Activated T-cell treated with anti-CD3 and anti-CD28 coated beads, Interleukin-2, amount 50 U/mL, for 24 hours (primary cell): Measurements from ENCODE around the gene LRRIQ3.
"Not testable (repeated sequence)": the region's sequence is repeated elsewhere in the genome, so short reads cannot be mapped to it uniquely, and the experiment has no call there.

Experiments
- DNase-seq: peaks from one replicate; pipeline ENCODE4 v3.0.0-alpha.2; 2020
- H3K27ac Mint-ChIP-seq: 2 replicates; pipeline ENCODE4 v1.8.0; 2020; ENCODE audit warnings: mild to moderate bottlenecking, mixed read lengths
- H3K27me3 Mint-ChIP-seq: 2 replicates; pipeline ENCODE4 v1.8.0; 2020; ENCODE audit warnings: mixed read lengths
- H3K36me3 Mint-ChIP-seq: 2 replicates; pipeline ENCODE4 v1.8.0; 2020; ENCODE audit warnings: low read depth, mixed read lengths
- H3K4me1 Mint-ChIP-seq: 2 replicates; pipeline ENCODE4 v1.8.0; 2020; ENCODE audit warnings: low read depth, mixed read lengths
- H3K4me3 Mint-ChIP-seq: 2 replicates; pipeline ENCODE4 v1.8.0; 2020; ENCODE audit warnings: mild to moderate bottlenecking, moderate library complexity, mixed read lengths
- H3K9me3 Mint-ChIP-seq: 2 replicates; pipeline ENCODE4 v1.8.0; 2020; ENCODE audit warnings: mixed read lengths

LRRIQ3 gene

GRCh38 chr1:74193908-74194307, 4.1 kb downstream of the LRRIQ3 start:
- Mint-ChIP-seq H3K27ac (no peak overlapping the region), H3K9me3 (no peaks in the 10 kb centered on the region), H3K27me3 (no peaks in the 10 kb centered on the region), H3K4me3 (no peak overlapping the region), H3K36me3 (peaks cover 13% of the 10 kb centered on the region), H3K4me1 (peaks cover 25% of the 10 kb centered on the region)
- DNase-seq, result no peak

- Mint-ChIP-seq H3K9me3 (peaks cover 5% of the 10 kb centered on the region), H3K4me3 (no peak overlapping the region), H3K27ac (no peak overlapping the region), H3K4me1 (no peaks in the 10 kb centered on the region), H3K36me3 (peaks cover 13% of the 10 kb centered on the region), H3K27me3 (no peaks in the 10 kb centered on the region)
- DNase-seq, result no peak
Observed at GRCh38 chr1:74180490-74180889, 17.5 kb downstream of the LRRIQ3 start.

- H3K27ac Mint-ChIP-seq, DNase-seq, H3K36me3 Mint-ChIP-seq, H3K4me1 Mint-ChIP-seq, H3K27me3 Mint-ChIP-seq, H3K4me3 Mint-ChIP-seq: not testable (repeated sequence)
- peaks cover 39% of the 10 kb centered on the region for H3K9me3 Mint-ChIP-seq
Observed at GRCh38 chr1:74174423-74174822, 23.6 kb downstream of the LRRIQ3 start.

GRCh38 chr1:74162333-74162732, 35.6 kb downstream of the LRRIQ3 start:
- Mint-ChIP-seq H3K4me3 (no peak overlapping the region), H3K36me3 (no peaks in the 10 kb centered on the region), H3K27ac (no peak overlapping the region), H3K9me3 (peaks cover 9% of the 10 kb centered on the region), H3K4me1 (no peaks in the 10 kb centered on the region), H3K27me3 (no peaks in the 10 kb centered on the region)
- no peak for DNase-seq

- Mint-ChIP-seq H3K27ac (no peak overlapping the region), H3K4me3 (no peak overlapping the region), H3K9me3 (peaks cover 9% of the 10 kb centered on the region), H3K27me3 (no peaks in the 10 kb centered on the region), H3K4me1 (no peaks in the 10 kb centered on the region), H3K36me3 (no peaks in the 10 kb centered on the region)
- no peak for DNase-seq
Observed at GRCh38 chr1:74161497-74161896, 36.5 kb downstream of the LRRIQ3 start.

- Mint-ChIP-seq H3K4me1 (no peaks in the 10 kb centered on the region), H3K27me3 (no peaks in the 10 kb centered on the region), H3K27ac (no peak overlapping the region), H3K4me3 (no peak overlapping the region), H3K9me3 (peaks cover 4% of the 10 kb centered on the region), H3K36me3 (no peaks in the 10 kb centered on the region)
- DNase-seq, result no peak
Observed at GRCh38 chr1:74160046-74160445, 37.9 kb downstream of the LRRIQ3 start.

GRCh38 chr1:74145086-74145485, 52.9 kb downstream of the LRRIQ3 start:
- no peak overlapping the region for H3K27ac Mint-ChIP-seq
- no peaks in the 10 kb centered on the region for H3K4me1 Mint-ChIP-seq
- no peak overlapping the region for H3K4me3 Mint-ChIP-seq
- no peaks in the 10 kb centered on the region for H3K27me3 Mint-ChIP-seq
- no peaks in the 10 kb centered on the region for H3K36me3 Mint-ChIP-seq
- no peaks in the 10 kb centered on the region for H3K9me3 Mint-ChIP-seq
- no peak for DNase-seq

GRCh38 chr1:74117370-74117769, 80.6 kb downstream of the LRRIQ3 start:
- not testable (repeated sequence) for H3K36me3 Mint-ChIP-seq, H3K27ac Mint-ChIP-seq, H3K4me3 Mint-ChIP-seq, H3K27me3 Mint-ChIP-seq, H3K4me1 Mint-ChIP-seq, DNase-seq, H3K9me3 Mint-ChIP-seq

GRCh38 chr1:74113333-74113732, 84.6 kb downstream of the LRRIQ3 start:
- H3K36me3 Mint-ChIP-seq, result no peaks in the 10 kb centered on the region

GRCh38 chr1:74107394-74107793, 90.6 kb downstream of the LRRIQ3 start:
- Mint-ChIP-seq H3K9me3 (no peaks in the 10 kb centered on the region), H3K4me1 (no peaks in the 10 kb centered on the region), H3K36me3 (no peaks in the 10 kb centered on the region), H3K4me3 (no peak overlapping the region), H3K27me3 (no peaks in the 10 kb centered on the region), H3K27ac (no peak overlapping the region)
- no peak for DNase-seq

More at GRCh38 chr1:74113333-74113732, 84.6 kb downstream of the LRRIQ3 start:
- H3K4me1 Mint-ChIP-seq, result no peaks in the 10 kb centered on the region
- no peaks in the 10 kb centered on the region for H3K27me3 Mint-ChIP-seq
- H3K27ac Mint-ChIP-seq, result no peak overlapping the region
- H3K4me3 Mint-ChIP-seq, result no peak overlapping the region
- no peaks in the 10 kb centered on the region for H3K9me3 Mint-ChIP-seq
- no peak for DNase-seq

- DNase-seq, result no peak
- no peak overlapping the region for H3K4me3 Mint-ChIP-seq
- peaks cover 15% of the 10 kb centered on the region for H3K9me3 Mint-ChIP-seq
- H3K4me1 Mint-ChIP-seq, result no peaks in the 10 kb centered on the region
- no peak overlapping the region for H3K27ac Mint-ChIP-seq
- H3K27me3 Mint-ChIP-seq, result no peaks in the 10 kb centered on the region
- no peaks in the 10 kb centered on the region for H3K36me3 Mint-ChIP-seq
Observed at GRCh38 chr1:74091371-74091770, 106.6 kb downstream of the LRRIQ3 start.

- H3K27ac Mint-ChIP-seq, result no peak overlapping the region
Observed at GRCh38 chr1:74083128-74083527, 114.8 kb downstream of the LRRIQ3 start.

GRCh38 chr1:74065081-74065480, 132.9 kb downstream of the LRRIQ3 start:
- DNase-seq, result no peak
- no peaks in the 10 kb centered on the region for H3K4me1 Mint-ChIP-seq
- H3K27me3 Mint-ChIP-seq, result no peaks in the 10 kb centered on the region

More at GRCh38 chr1:74083128-74083527, 114.8 kb downstream of the LRRIQ3 start:
- Mint-ChIP-seq H3K36me3 (no peaks in the 10 kb centered on the region), H3K27me3 (no peaks in the 10 kb centered on the region), H3K4me1 (no peaks in the 10 kb centered on the region), H3K4me3 (no peak overlapping the region), H3K9me3 (no peaks in the 10 kb centered on the region)
- DNase-seq, result no peak

GRCh38 chr1:74057719-74058118, 140.3 kb downstream of the LRRIQ3 start:
- H3K4me3 Mint-ChIP-seq, result no peak overlapping the region
- H3K4me1 Mint-ChIP-seq, result no peaks in the 10 kb centered on the region
- H3K36me3 Mint-ChIP-seq, result no peaks in the 10 kb centered on the region
- H3K27ac Mint-ChIP-seq, result no peak overlapping the region
- H3K9me3 Mint-ChIP-seq, result peaks cover 7% of the 10 kb centered on the region
- no peaks in the 10 kb centered on the region for H3K27me3 Mint-ChIP-seq
- no peak for DNase-seq

More at GRCh38 chr1:74065081-74065480, 132.9 kb downstream of the LRRIQ3 start:
- no peaks in the 10 kb centered on the region for H3K36me3 Mint-ChIP-seq
- H3K9me3 Mint-ChIP-seq, result peaks cover 7% of the 10 kb centered on the region
- no peak overlapping the region for H3K27ac Mint-ChIP-seq
- H3K4me3 Mint-ChIP-seq, result no peak overlapping the region

- Mint-ChIP-seq H3K4me1 (no peaks in the 10 kb centered on the region), H3K4me3 (no peak overlapping the region), H3K9me3 (no peaks in the 10 kb centered on the region), H3K27me3 (no peaks in the 10 kb centered on the region), H3K36me3 (no peaks in the 10 kb centered on the region), H3K27ac (no peak overlapping the region)
- no peak for DNase-seq
Observed at GRCh38 chr1:74053407-74053806, 144.6 kb downstream of the LRRIQ3 start.

GRCh38 chr1:74050386-74050785, 147.6 kb downstream of the LRRIQ3 start:
- Mint-ChIP-seq H3K9me3 (peaks cover 6% of the 10 kb centered on the region), H3K36me3 (no peaks in the 10 kb centered on the region), H3K27ac (no peak overlapping the region), H3K27me3 (no peaks in the 10 kb centered on the region), H3K4me1 (no peaks in the 10 kb centered on the region), H3K4me3 (no peak overlapping the region)
- DNase-seq, result no peak
